Measurements from ENCODE around the gene RNF133.

The RNF133 gene, protein sequence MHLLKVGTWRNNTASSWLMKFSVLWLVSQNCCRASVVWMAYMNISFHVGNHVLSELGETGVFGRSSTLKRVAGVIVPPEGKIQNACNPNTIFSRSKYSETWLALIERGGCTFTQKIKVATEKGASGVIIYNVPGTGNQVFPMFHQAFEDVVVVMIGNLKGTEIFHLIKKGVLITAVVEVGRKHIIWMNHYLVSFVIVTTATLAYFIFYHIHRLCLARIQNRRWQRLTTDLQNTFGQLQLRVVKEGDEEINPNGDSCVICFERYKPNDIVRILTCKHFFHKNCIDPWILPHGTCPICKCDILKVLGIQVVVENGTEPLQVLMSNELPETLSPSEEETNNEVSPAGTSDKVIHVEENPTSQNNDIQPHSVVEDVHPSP

GRCh38 chr7:122699017-122699416 lies at the start of gene RNF133:
Gene RNF133, minus strand, starts transcription at chr7:122699117. Its CDS starts 199 bp downstream, at chr7:122698918.
- H3K4me3 ChIP-seq = no peak within 1 kb of the TSS
- H3K27ac ChIP-seq = no peak within 1 kb of the TSS

DNA sequence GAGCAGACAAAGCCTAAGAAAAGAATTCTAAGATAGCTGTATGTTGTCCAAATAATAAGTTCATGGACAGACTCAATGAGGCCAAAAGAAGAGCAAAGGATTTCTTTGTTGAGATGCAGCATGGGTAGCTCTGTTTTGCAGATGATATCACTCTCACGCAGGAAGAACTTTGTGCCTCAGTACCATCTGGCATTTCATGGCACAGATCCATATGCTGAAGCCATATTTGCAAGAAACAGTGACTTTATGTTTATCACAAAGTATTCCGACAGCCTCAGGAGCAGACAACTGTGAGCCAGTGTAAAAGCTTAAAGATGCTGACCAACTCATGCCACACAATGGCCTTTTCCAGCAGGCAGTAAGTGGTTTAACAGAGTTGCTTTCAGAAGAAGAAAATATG lies 49.3 kb upstream of the RNF133 start:
- Histone ChIP-seq H3K27ac (no peak overlapping the region), H3K4me3 (no peak overlapping the region)

DNA sequence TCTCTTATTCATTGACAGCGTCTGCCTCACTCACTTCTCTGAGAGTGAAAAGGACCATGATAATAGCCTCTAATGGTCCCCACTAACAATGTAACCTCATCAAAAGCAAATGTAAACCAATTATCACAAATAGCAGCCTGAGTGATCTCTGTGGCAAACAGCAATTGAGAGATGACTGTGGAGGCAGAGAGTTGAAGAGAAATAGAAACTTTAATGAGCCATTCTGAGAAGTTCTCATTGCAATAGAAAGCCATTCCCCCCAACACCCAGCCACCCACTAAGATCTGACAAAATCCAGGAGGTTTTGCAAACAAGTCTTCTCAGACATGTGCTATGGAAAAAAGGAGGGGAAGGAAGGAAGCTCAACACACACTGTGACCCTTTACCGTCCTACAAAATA lies 48.0 kb upstream of the RNF133 start:
- Histone ChIP-seq H3K27ac (no peak overlapping the region), H3K4me3 (no peak overlapping the region)

DNA sequence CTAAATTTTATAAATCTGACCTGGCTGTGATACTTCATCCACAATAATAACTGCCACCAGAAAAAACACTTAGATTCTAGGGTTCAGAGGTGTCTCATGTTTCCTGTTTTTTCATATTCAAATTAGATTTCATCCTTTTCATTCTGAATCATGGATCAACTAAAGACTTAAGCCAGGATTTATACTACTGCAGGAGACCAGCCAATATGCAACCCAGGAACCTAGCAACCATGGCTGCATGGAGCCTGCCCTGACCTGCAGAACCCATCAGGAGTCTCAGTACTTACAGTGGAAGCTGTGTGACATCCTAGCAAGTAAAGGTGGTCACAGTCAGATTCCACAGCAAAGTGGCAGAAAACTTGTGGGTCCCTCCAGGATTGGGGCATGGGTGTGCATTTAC lies 44.3 kb upstream of the RNF133 start:
- H3K27ac ChIP-seq = no peak overlapping the region
- no peak overlapping the region for H3K4me3 ChIP-seq

DNA sequence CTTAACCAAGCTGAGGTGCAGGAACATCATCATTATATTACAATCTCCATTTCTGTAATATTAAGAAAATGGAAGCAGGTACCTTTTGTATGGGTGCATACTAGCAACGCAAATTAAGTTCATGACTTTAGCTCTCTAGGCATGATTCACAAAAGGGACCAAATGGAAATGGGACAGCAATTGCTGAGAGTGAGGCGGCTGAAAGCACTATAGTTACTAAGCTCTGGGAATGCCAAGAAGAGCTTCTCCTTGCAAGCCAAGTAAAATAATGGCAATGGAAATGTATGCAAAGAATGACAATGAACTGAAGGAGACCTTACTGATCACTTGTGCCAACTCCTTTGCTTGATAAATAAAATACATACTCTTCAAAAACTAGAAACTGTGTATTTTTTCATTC lies 40.0 kb upstream of the RNF133 start:
- Histone ChIP-seq H3K27ac (no peak overlapping the region), H3K4me3 (no peak overlapping the region)

- H3K4me3 ChIP-seq = no peak overlapping the region
These were observed 37.3 kb upstream of the RNF133 start for GRCh38 chr7:122736183-122736582.

GRCh38 chr7:122727759-122728158 lies 28.8 kb upstream of the RNF133 start:
- Histone ChIP-seq H3K27ac (no peak overlapping the region), H3K4me3 (no peak overlapping the region)

More at GRCh38 chr7:122736183-122736582, 37.3 kb upstream of the RNF133 start:
- H3K27ac ChIP-seq = no peak overlapping the region

DNA sequence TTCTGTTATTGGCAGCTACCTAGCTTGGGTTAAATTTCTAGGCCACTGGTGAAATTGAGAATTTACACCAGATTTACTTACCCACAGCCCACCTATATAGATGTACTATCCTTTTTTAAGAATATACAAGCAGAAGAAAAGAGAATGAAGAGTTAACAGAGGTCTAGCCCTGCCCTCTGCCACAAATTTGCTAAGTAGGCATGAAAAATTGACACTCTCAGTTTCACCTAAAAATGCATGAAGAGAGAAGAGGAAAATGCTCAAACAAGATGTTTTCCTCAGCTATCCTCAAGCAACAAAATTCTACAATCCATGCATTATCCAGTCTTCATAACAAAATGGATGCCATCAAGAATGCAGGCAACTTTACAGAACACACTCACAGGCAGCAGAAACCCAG lies 28.4 kb upstream of the RNF133 start:
- H3K4me3 ChIP-seq = no peak overlapping the region
- no peak overlapping the region for H3K27ac ChIP-seq

GRCh38 chr7:122726881-122727280 lies 28.0 kb upstream of the RNF133 start:
- Histone ChIP-seq H3K27ac (no peak overlapping the region), H3K4me3 (no peak overlapping the region)

DNA sequence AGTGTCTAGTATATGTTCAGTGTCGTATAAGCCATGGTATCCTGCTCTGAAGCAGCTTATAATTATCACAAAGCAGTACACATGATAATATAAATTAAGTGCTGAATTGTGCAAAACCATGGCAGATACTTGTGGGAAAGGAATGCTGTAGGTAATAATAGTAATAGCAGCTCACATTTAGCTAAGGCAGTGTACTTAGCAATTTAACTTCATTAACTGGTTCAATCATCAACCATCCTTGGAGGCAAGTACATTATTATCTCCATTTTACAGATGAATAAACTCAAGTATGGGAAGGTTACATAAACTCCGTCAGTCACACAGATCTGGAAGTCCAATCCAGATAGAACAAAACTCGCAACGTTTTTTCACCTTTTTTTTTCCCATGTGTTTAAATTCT lies 25.4 kb upstream of the RNF133 start:
- Histone ChIP-seq H3K4me3 (no peak overlapping the region), H3K27ac (no peak overlapping the region)

DNA sequence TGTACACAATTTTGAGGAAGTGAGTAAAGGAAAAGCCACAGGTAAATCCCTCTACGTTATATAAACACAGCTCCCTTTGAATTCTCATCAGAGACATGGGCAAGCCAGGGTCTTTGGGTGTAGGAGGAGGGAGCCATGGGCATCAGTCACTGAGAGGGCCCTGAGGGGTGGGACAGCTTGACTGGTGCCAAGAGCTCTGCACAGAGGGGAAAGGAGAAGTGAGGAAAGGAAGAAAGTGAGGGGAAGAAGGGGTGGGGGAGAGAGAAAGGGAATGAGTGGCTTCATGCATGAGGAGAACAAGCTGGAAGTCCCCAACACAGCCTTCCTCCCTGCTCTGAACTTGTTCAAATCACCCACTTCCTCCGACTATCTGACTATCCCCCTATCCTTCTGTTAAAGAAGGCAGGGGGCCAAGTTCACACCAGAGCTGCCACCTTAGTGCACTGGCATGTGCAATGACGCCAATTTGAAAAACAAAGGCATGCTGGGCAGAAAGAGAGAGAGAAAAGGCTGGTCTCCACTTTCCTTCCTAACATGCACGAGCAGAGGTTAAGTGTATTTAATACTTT lies 20.2 kb upstream of the RNF133 start:
- Histone ChIP-seq H3K27ac (no peak overlapping the region), H3K4me3 (no peak overlapping the region)

DNA sequence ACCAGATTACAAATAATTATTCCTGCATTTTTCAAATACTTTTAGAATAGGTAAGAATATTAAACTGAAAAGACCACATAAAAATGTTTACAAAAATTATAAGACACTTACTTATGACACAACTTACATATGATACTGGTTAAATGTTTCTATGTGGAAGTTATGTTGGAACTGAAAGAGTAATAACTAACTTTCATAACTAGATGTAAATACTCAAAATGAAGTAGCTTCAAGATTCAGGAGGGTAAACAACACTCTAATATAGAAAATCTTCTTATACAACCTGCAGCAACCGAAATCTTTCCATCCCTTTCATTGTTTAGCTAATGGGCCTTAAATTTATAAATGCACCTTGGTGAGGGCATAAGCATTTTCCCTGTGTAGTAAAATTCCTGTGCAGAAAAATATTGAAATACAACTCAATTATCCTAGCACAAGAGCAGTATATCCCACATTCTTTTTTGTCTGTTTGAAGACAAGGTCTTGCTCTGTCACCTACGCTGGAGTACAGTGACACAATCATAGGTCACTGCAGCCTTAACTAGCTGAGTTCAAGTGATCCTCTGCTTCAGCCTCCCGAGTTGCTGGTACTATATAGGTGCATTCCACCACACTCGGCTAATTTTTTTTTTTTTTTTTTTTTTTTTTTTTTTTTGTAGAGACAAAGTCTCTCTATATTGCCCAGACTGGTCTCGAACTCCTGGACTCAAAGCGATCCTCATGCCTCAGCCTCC lies 18.6 kb upstream of the RNF133 start:
- Histone ChIP-seq H3K27ac (no peak overlapping the region), H3K4me3 (no peak overlapping the region)

DNA sequence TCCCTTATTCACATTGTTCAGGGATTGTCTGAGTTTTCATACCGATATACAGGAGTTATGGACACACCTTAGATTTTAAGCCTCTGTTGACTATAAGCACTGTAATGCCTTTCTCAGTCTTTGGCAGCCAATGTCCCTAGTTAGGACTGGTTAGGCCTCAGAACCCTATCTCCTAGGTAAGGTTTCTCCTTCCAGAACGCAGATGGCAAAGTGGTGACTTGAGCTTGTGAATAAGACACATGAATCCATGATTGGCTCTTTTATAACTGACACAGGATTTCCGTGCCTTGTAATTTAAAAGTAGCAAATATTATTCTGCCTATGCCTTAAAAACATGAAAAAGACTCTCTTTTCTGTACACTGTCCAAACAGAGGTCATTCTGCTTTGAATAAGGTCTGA lies 16.3 kb upstream of the RNF133 start:
- Histone ChIP-seq H3K27ac (no peak overlapping the region), H3K4me3 (no peak overlapping the region)

- Histone ChIP-seq H3K27ac (no peak overlapping the region), H3K4me3 (no peak overlapping the region)
These were observed 12.0 kb upstream of the RNF133 start for GRCh38 chr7:122710916-122711315.

- H3K4me3 ChIP-seq = no peak overlapping the region
These were observed 11.2 kb upstream of the RNF133 start for GRCh38 chr7:122709930-122710646.

DNA sequence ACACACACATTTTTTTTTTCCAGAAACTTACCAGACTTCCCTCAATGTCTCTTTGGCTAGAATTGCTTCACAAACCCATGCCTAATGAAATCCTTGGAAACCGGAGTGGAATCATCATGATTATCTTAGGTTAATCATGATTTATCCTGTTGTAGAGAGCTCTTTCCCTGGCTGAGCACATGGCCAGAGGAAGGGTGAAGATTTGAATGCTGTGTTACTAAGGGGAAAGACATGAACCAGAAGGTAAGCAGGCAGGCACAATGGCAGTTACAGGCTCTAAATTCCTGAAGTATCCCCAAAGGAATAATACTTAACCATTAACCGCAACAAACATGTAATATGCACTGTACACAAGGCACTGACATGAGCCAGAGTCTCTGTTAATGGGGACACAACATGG lies 7.9 kb upstream of the RNF133 start:
- H3K27ac ChIP-seq = no peak overlapping the region

More at GRCh38 chr7:122709930-122710646, 11.2 kb upstream of the RNF133 start:
- no peak overlapping the region for H3K27ac ChIP-seq

GRCh38 chr7:122702872-122703510 lies 4.1 kb upstream of the RNF133 start, which contains the start of gene RNF148:
Gene RNF148, minus strand, starts transcription at chr7:122702922. Its CDS starts 172 bp downstream, at chr7:122702750.
- H3K4me3 ChIP-seq = no peak within 1 kb of the TSS
- no peak within 1 kb of the TSS for H3K27ac ChIP-seq

More for the DNA sequence above, 7.9 kb upstream of the RNF133 start:
- H3K4me3 ChIP-seq = no peak overlapping the region

DNA sequence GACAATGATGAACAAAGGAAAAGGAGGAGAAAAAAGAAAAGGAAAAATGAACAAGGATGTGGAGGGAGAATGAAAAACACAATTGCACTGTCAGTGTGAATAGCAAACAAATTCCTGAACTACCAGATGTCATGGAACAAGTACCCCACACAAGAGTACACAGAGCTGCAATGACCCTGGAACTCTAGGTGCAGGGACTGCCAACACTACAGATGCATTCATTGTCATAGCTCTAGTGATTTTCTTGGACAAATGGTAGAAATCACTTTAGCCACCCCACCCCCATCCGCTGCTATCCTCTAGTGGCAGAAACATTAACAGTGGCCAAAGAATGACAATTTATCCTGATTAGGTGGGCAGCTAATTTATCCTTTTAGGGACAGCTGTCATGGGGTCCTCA lies 3.1 kb downstream of the RNF133 start:
- Histone ChIP-seq H3K4me3 (no peak overlapping the region), H3K27ac (no peak overlapping the region)

- no peak overlapping the region for H3K4me3 ChIP-seq
- no peak overlapping the region for H3K27ac ChIP-seq
These were observed 4.2 kb downstream of the RNF133 start for GRCh38 chr7:122694697-122695096.

Measured in skin epidermis (tissue), 12 donors.